Astrocyte (in vitro differentiated cells and primary cell): Measurements from ENCODE around the gene PLCB4. TPM values are rescaled to one million over a fixed set of nuclear protein-coding genes. Genes with fewer than 3 reads are reported as not detected.

Source experiments
- DNase-seq: peaks from one replicate; pipeline ENCODE4 v3.0.0-alpha.2; 2010; ENCODE audit warnings: low read depth
- FAIRE-seq: peaks from 2 replicates; lab custom pipeline; 2011; peaks lifted over from hg19 to GRCh38; lab: Jason Lieb, UNC
- H2AFZ ChIP-seq: 2 replicates; pipeline ENCODE4 v1.6.0; 2012; ENCODE audit warnings: low read depth, low read length, inconsistent platforms
- H3K27ac ChIP-seq: 2 replicates; pipeline ENCODE4 v1.5.1; 2011; ENCODE audit warnings: low read depth, low read length, inconsistent platforms
- H3K27me3 ChIP-seq: 2 replicates; pipeline ENCODE4 v1.6.0; 2011; ENCODE audit warnings: low read length, inconsistent platforms; ENCODE audit not compliant: insufficient read depth
- H3K36me3 ChIP-seq: 2 replicates; pipeline ENCODE4 v1.5.1; 2011; ENCODE audit warnings: low read length, inconsistent platforms; ENCODE audit not compliant: insufficient read depth
- H3K4me1 ChIP-seq: 2 replicates; pipeline ENCODE4 v1.5.1; 2011; ENCODE audit warnings: low read length, inconsistent platforms; ENCODE audit not compliant: insufficient read depth
- H3K4me2 ChIP-seq: 2 replicates; pipeline ENCODE4 v1.6.0; 2012; ENCODE audit warnings: low read length, inconsistent platforms
- H3K4me3 ChIP-seq: 2 replicates; pipeline ENCODE4 v1.5.1; 2011; ENCODE audit warnings: low read depth, mild to moderate bottlenecking, low read length, inconsistent platforms; ENCODE audit not compliant: insufficient read depth
- H3K79me2 ChIP-seq: 2 replicates; pipeline ENCODE4 v1.6.0; 2012; ENCODE audit warnings: mild to moderate bottlenecking, low read length, inconsistent platforms; ENCODE audit not compliant: insufficient read depth
- H3K9ac ChIP-seq: 2 replicates; pipeline ENCODE4 v1.6.0; 2012; ENCODE audit warnings: mild to moderate bottlenecking, low read length, inconsistent platforms
- H3K9me3 ChIP-seq: 2 replicates; pipeline ENCODE4 v1.5.1; 2012; ENCODE audit warnings: low read depth, mild to moderate bottlenecking, low read length, inconsistent platforms; ENCODE audit not compliant: insufficient read depth
- H4K20me1 ChIP-seq: 2 replicates; pipeline ENCODE4 v1.6.0; 2012; ENCODE audit warnings: low read length, inconsistent platforms; ENCODE audit not compliant: insufficient read depth
- H3K27ac Mint-ChIP-seq: one replicate; pipeline ENCODE4 v1.8.0; 2021; ENCODE audit warnings: mild to moderate bottlenecking, mixed read lengths; ENCODE audit not compliant: unreplicated experiment
- H3K27me3 Mint-ChIP-seq: one replicate; pipeline ENCODE4 v1.8.0; 2021; ENCODE audit warnings: low read depth, mixed read lengths; ENCODE audit not compliant: unreplicated experiment
- H3K36me3 Mint-ChIP-seq: one replicate; pipeline ENCODE4 v1.8.0; 2021; ENCODE audit warnings: low read depth, mixed read lengths; ENCODE audit not compliant: unreplicated experiment
- H3K4me1 Mint-ChIP-seq: one replicate; pipeline ENCODE4 v1.8.0; 2021; ENCODE audit warnings: low read depth, mixed read lengths; ENCODE audit not compliant: unreplicated experiment
- H3K4me3 Mint-ChIP-seq: one replicate; pipeline ENCODE4 v1.8.0; 2021; ENCODE audit warnings: mild to moderate bottlenecking, moderate library complexity, mixed read lengths; ENCODE audit not compliant: unreplicated experiment
- H3K9me3 Mint-ChIP-seq: one replicate; pipeline ENCODE4 v1.8.0; 2021; ENCODE audit warnings: mild to moderate bottlenecking, mixed read lengths; ENCODE audit not compliant: unreplicated experiment
- EZH2 ChIP-seq: IDR thresholded peaks from 2 replicates; pipeline ENCODE4 v1.6.1; 2012; ENCODE audit warnings: mild to moderate bottlenecking, low read length, inconsistent platforms; ENCODE audit not compliant: insufficient read depth
- total RNA-seq: library from RNA; stranded (reverse); gene quantifications from 2 replicates; pipeline ENCODE4 v1.2.1, GENCODE V29; 2021
- TF ChIP-seq, protein P1 (sequence below): IDR thresholded peaks from 2 replicates; pipeline ENCODE4 v1.5.1; 2011; ENCODE audit warnings: low read depth, mild to moderate bottlenecking, inconsistent platforms, low read length, moderate library complexity; ENCODE audit not compliant: insufficient read depth

PLCB4 gene
- total RNA-seq, 1 donor from 2014 or later: 58.2 TPM

DNA sequence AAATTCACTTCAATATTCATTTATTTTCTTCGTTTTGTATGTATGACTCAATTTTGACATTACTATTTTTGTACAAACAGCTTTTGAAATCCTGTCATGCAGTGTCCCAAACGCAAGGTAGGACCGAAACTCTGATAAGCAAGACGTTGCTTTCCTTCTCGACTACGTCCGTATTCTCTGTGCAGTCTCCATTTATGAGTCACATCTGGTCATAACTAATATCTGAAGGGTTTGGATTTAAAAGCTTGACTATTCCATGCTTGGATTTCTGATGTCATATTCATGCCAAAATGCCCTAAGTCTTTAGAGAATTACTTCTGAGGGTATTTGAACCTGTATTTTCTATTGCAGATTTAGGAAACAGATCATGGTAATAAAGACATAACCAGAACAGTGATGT is 407.8 kb downstream of the PLCB4 start:
- FAIRE-seq: no peak
- Mint-ChIP-seq H3K4me3 (no peak overlapping the region), H3K27me3 (no peaks in the 10 kb centered on the region), H3K27ac (no peak overlapping the region), H3K4me1 (peaks cover 6% of the 10 kb centered on the region), H3K9me3 (no peaks in the 10 kb centered on the region), H3K36me3 (peaks cover 6% of the 10 kb centered on the region)
- Histone ChIP-seq H3K27ac (no peak overlapping the region), H3K36me3 (no peaks in the 10 kb centered on the region), H3K9ac (no peak overlapping the region), H2AFZ (no peak overlapping the region), H3K9me3 (no peaks in the 10 kb centered on the region), H3K4me2 (no peak overlapping the region), H3K4me3 (no peak overlapping the region), H3K4me1 (no peaks in the 10 kb centered on the region), H3K79me2 (no peaks in the 10 kb centered on the region), H4K20me1 (no peaks in the 10 kb centered on the region), H3K27me3 (no peaks in the 10 kb centered on the region)
- no peak for DNase-seq
- no peak for TF ChIP-seq EZH2
- TF ChIP-seq, protein P1, sequence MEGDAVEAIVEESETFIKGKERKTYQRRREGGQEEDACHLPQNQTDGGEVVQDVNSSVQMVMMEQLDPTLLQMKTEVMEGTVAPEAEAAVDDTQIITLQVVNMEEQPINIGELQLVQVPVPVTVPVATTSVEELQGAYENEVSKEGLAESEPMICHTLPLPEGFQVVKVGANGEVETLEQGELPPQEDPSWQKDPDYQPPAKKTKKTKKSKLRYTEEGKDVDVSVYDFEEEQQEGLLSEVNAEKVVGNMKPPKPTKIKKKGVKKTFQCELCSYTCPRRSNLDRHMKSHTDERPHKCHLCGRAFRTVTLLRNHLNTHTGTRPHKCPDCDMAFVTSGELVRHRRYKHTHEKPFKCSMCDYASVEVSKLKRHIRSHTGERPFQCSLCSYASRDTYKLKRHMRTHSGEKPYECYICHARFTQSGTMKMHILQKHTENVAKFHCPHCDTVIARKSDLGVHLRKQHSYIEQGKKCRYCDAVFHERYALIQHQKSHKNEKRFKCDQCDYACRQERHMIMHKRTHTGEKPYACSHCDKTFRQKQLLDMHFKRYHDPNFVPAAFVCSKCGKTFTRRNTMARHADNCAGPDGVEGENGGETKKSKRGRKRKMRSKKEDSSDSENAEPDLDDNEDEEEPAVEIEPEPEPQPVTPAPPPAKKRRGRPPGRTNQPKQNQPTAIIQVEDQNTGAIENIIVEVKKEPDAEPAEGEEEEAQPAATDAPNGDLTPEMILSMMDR: no peak

DNA sequence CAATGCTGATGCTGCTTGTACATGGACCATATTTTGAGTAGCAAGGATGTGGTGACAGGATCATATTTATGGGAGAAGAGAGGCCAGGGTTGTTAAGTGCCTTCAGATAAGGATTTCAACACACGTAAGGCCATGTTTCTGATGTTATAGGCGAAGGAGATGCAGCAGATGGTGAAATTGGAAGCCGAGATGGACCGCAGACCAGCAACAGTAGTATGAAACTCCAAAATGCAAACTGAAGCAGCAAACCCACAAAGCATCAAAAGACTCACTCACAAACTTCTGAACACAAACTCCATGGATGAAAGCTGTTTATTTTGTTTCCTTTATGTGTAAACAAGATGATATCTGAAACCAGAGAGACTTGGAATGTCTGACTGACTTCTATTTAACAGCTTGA is 409.9 kb downstream of the PLCB4 start:
- peaks cover 6% of the 10 kb centered on the region for H3K4me1 Mint-ChIP-seq
- no peak overlapping the region for H3K27ac ChIP-seq
- no peaks in the 10 kb centered on the region for H3K4me1 ChIP-seq
- peaks cover 6% of the 10 kb centered on the region for H3K36me3 Mint-ChIP-seq
- H3K9me3 Mint-ChIP-seq: no peaks in the 10 kb centered on the region
- H3K4me3 Mint-ChIP-seq: no peak overlapping the region
- FAIRE-seq (no peak), DNase-seq (no peak)
- no peaks in the 10 kb centered on the region for H3K9me3 ChIP-seq
- H3K4me2 ChIP-seq: no peak overlapping the region
- H3K27ac Mint-ChIP-seq: no peak overlapping the region
- no peak for TF ChIP-seq EZH2
- TF ChIP-seq, protein P1: no peak
- H3K9ac ChIP-seq: no peak overlapping the region
- no peaks in the 10 kb centered on the region for H3K27me3 Mint-ChIP-seq
- no peaks in the 10 kb centered on the region for H3K36me3 ChIP-seq
- no peaks in the 10 kb centered on the region for H3K79me2 ChIP-seq
- no peaks in the 10 kb centered on the region for H4K20me1 ChIP-seq
- H3K27me3 ChIP-seq: no peaks in the 10 kb centered on the region
- no peak overlapping the region for H3K4me3 ChIP-seq
- no peak overlapping the region for H2AFZ ChIP-seq

DNA sequence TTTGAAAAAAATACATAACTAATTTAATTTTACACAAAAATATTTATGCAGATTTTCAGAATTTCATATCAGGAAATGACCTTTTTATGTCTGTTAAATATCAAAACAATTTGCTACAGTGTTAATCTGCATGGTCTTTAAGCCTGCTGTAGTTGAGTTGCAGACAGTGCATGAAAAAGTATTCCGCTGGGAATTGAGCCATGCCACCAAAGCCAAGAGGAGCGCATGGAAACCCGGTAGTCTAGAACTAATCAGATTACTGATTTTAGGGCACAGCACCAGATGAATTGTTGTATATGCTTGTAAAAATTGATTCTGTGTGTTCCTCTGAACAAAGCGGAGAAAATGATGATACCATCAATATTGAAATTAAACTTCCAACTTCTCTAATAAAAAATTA is 411.2 kb downstream of the PLCB4 start:
- Histone ChIP-seq H3K4me2 (no peak overlapping the region), H3K4me1 (no peaks in the 10 kb centered on the region), H2AFZ (no peak overlapping the region), H3K27me3 (no peaks in the 10 kb centered on the region), H3K36me3 (no peaks in the 10 kb centered on the region), H3K9me3 (no peaks in the 10 kb centered on the region), H3K27ac (no peak overlapping the region), H3K79me2 (no peaks in the 10 kb centered on the region), H3K9ac (no peak overlapping the region), H4K20me1 (no peaks in the 10 kb centered on the region), H3K4me3 (no peak overlapping the region)
- TF ChIP-seq, protein P1: no peak
- TF ChIP-seq EZH2: no peak
- Mint-ChIP-seq H3K27ac (no peak overlapping the region), H3K36me3 (peaks cover 6% of the 10 kb centered on the region), H3K4me1 (peaks cover 6% of the 10 kb centered on the region), H3K4me3 (no peak overlapping the region), H3K27me3 (no peaks in the 10 kb centered on the region), H3K9me3 (no peaks in the 10 kb centered on the region)
- FAIRE-seq (no peak), DNase-seq (no peak)
